Stimulated activated CD4-positive, alpha-beta T cell treated with anti-CD3 and anti-CD28 coated beads, Interleukin-2, amount 100 ng/mL, for 24 hours (primary cell): ENCODE results near the gene LIF.
A peak's percentile ranks its signal among the peaks of the same experiment; 100 is the strongest.

Experiments
- DNase-seq, 2 donors: peaks; one replicate each; pipeline ENCODE4 v3.0.0-alpha.2; 2020

LIF gene

DNA sequence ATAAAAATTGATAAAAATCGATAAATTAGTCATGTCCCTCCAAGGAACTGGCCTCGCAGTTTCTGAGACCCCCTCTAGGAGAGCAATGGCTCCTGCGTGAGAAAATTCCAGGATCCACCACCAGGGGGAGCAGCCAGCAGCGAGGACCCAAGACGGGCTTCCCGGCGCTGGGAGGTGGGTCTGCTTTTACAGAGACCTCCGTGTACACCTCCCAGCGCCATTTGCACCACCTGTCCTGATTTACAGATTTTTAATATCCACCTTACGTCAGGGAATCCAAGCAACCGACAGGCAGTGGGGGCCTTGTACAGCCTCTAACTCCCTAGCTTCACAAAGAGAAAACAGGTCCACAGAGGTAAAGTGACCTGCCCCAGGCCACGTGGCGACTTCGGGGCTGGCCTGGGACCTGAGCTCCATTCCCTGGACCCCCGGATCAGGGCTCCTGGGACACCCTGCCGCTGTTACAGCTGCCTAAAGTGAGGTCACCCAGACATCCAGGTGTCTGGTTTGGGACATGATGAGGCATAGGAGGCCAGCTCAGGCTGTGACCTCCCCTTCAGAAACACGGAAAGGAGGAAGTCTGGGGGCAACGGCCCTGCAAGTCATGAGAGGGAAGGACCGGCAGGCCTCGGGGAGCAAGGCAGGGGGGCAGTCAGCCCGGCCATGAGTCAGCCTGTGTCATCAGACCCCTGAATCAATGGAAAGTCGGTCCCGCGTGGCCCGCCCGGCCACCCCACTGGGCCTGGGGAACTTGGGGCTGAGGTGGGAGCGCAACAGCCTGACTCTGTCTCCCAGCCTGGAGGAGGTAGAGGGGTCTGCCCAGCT lies 16.6 kb upstream of the LIF start:
- peak; percentile 89 to 90 for DNase-seq

DNA sequence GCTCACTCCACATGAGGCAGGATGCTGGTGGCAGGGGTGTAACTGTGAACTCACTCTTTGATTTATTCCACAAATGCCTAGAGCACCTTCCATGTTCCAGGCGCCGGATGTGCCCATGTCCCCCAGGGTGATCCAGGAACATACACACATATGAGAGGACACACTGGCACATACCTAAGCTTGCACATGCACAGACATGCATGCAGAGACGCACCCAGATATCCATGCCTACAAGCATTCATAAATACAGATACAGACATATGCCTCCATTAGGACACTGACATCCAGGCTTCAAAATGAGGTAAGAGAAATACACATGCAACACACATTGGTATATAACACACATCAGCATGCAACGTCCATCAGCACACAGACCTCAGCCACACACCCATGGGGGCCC lies 15.6 kb upstream of the LIF start:
- DNase-seq = no peak

- no peak for DNase-seq
Observed at GRCh38 chr22:30261134-30261533, 14.6 kb upstream of the LIF start.

GRCh38 chr22:30260682-30261081 lies 14.1 kb upstream of the LIF start:
- no peak for DNase-seq

DNA sequence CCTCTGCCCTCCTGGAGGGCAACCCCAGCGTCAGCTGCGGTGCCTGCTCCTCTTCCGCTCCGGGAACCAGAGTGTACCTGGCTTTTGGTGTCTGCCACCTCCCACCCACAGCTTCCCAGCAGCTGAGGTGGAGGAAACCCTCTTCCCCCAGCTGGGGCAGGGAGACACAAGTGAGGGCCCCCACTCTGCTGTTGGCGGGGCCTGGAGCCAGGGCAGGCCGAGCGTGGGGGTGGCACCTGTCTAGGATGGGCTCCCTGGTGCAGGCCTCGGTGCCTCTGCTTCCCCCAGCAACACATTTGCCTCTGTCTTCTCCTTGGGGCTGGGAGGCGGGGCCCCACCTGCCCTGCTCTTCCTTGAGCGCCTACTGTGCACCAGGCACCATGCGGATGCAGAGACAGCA lies 13.7 kb upstream of the LIF start:
- DNase-seq = no peak

DNA sequence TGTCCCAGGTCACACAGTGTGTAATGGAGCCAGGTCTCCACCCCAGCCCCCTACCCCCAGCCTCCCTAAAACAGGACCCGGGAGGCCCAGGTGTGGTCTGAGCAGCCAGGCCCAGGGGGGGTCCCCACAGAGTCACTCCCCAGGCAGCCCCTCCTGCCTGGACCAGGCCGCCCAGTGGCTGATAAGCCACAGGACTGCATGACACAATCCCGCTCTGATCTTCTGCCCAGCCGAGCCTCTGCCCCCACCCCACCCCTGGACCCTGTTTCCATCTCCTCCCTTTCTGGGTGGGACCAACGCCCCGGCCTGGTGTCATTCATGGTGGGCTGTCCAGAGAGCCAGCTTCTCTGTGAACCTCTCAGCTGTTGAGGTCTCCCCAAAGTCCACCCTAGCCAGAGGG lies 7.8 kb upstream of the LIF start:
- no peak for DNase-seq

GRCh38 chr22:30253205-30253852 lies 6.8 kb upstream of the LIF start:
- no peak for DNase-seq

DNA sequence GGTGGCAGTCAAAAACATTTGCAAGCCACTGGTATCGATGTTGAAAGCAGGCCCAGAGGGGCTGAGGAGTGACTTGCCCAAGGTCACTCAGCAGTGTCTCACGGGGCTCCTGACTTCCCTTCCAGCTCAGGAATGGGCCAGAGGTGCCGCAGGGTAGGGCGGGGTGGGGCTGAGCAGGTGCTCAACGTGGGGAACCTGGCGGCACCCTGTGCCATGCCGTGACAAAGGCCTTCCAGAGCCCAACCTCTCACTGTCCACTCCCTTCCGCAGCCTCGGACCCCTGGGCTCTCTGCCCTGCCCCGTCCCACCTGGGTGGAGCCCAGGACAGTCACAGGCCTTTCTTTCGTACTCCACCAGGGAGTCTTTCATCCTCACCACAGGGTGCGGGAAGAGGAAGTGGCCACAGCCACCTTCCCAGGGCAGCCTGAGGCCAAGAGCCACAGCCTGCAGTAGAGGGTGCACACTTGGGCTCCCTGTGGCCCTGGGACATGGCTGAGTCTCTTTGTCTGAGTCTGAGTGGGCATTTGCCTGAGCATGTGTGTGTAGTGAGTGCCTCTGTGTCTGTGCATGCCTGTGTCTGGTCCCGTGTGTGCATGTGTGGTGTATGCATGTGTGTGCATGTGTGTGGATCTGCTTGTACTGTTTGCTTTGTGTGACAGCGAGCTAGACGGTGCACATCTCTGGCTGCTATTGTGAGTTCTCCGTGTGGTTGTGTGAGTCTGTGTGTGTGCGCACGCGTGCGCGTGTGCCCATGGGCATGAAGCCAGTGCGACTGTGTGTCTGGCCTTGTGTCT lies 6.0 kb upstream of the LIF start:
- DNase-seq = no peak

- no peak for DNase-seq
Observed at GRCh38 chr22:30251711-30252110, 5.2 kb upstream of the LIF start.

DNA sequence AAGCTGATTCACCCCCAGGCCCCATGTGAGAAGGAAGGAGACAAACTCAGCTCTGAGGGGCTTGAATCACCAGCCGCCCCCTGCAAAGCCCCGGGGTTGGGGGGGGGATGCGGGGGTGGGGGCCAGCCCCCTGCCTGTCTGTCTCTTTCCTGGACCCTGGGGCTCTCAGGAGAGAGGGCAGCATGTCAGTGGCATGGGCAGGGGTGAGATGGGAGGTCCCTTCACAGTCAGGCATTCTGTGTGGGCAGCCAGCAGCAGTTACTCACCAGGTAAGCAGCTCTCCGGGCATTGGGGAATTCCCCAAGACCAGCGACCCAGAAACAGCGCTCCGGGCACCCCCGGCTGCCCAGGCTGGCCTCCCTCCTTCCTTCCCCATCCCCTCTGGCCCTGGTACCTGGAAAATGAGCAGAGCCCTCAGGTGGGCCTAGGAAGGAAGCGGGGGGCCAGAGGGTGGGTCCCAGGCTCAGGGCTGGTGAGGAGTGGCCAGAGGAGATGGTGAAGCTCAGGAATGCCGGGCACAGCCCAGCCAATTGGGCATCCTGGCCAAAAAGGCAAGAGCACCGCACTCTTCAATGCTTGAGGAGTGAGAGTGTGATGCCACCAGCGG lies 4.2 kb upstream of the LIF start:
- DNase-seq = peak; percentile 54 to 58

GRCh38 chr22:30250039-30250565 lies 3.5 kb upstream of the LIF start:
- DNase-seq = no peak

- DNase-seq = no peak
Observed at GRCh38 chr22:30249049-30250038, 2.8 kb upstream of the LIF start.

GRCh38 chr22:30248484-30248883 lies 1.9 kb upstream of the LIF start:
- no peak for DNase-seq

- no peak for DNase-seq
Observed at GRCh38 chr22:30247974-30248373, 1.4 kb upstream of the LIF start.

GRCh38 chr22:30247561-30247960 lies 1.0 kb upstream of the LIF start:
- no peak for DNase-seq

GRCh38 chr22:30246814-30247376 lies 336 bp upstream of the LIF start:
- DNase-seq = peak in 1 of 2 donors; percentile 50

GRCh38 chr22:30245181-30245984 lies 1.2 kb downstream of the LIF start:
- DNase-seq = peak; percentile 35 to 54

DNA sequence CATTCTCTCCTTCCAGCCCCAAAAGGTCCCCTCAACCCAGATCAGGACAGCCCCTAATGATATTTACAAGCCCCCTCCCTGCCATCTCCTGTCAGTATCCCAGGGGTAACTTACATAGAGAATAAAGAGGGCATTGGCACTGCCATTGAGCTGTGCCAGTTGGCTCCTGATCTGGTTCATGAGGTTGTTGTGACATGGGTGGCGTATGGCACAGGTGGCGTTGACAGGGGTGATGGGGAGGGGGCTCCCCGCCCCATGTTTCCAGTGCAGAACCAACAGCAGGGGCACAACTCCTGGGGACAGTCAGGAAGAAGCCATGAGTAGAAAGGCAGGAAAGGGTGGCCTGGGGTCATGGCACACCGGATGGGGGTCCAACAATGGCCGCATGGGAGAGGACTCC lies 1.9 kb downstream of the LIF start:
- DNase-seq = no peak

DNA sequence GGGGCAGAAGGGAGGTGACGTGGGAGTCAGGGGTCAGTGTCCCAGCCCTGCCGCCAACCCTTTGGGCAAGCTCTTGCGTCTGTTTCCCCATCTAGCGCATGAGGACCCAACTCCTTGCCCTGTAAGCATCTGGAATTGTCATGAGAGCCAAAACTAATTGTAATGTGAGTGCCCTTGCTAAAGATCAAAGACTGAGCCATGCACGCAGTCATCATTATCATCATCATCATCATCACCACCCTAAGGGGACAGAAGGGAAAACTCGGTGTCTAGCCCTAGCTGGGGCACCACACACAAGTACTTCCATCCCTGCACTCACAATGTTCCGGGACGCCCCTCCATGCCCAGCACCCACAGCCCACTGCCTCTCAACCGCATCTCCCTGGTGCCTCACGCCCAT lies 2.5 kb downstream of the LIF start:
- no peak for DNase-seq

- peak in 1 of 2 donors; percentile 42 for DNase-seq
Observed at GRCh38 chr22:30243661-30244060, 2.9 kb downstream of the LIF start.
